Neuronal stem cell (in vitro differentiated cells): Measurements from ENCODE around the gene FMN2.

Source experiments
- DNase-seq: peaks from one replicate; pipeline ENCODE4 v3.0.0-alpha.2; 2013; ENCODE audit warnings: low spot score
- H2AFZ ChIP-seq: one replicate; pipeline ENCODE4 v1.6.1; 2013; ENCODE audit warnings: mild to moderate bottlenecking, low read length, inconsistent platforms
- H2AK5ac ChIP-seq: 2 replicates; pipeline ENCODE4 v1.6.1; 2013; ENCODE audit warnings: low read depth, mild to moderate bottlenecking, inconsistent platforms, low read length, moderate library complexity, mixed read lengths
- H2BK120ac ChIP-seq: 2 replicates; pipeline ENCODE4 v1.6.1; 2013; ENCODE audit warnings: low read depth, mild to moderate bottlenecking, inconsistent platforms, low read length, moderate library complexity, mixed read lengths
- H2BK12ac ChIP-seq: one replicate; pipeline ENCODE4 v1.6.1; 2013; ENCODE audit warnings: low read length, inconsistent platforms
- H2BK15ac ChIP-seq: 2 replicates; pipeline ENCODE4 v1.6.1; 2013; ENCODE audit warnings: mild to moderate bottlenecking, low read length, inconsistent platforms, mixed read lengths
- H2BK5ac ChIP-seq: one replicate; pipeline ENCODE4 v1.6.1; 2013; ENCODE audit warnings: inconsistent platforms, mild to moderate bottlenecking, low read length, moderate library complexity
- H3K14ac ChIP-seq: one replicate; pipeline ENCODE4 v1.6.1; 2013; ENCODE audit warnings: low read length, inconsistent platforms
- H3K18ac ChIP-seq: 2 replicates; pipeline ENCODE4 v1.6.1; 2013; ENCODE audit warnings: low read length, inconsistent platforms
- H3K23ac ChIP-seq: 2 replicates; pipeline ENCODE4 v1.6.1; 2013; ENCODE audit warnings: low read depth, mild to moderate bottlenecking, mixed read lengths, low read length, inconsistent platforms; ENCODE audit not compliant: poor library complexity
- H3K27ac ChIP-seq: replicated peaks from 3 replicates; pipeline ENCODE4 v1.5.1; 2013; ENCODE audit warnings: low read length, inconsistent platforms
- H3K27me3 ChIP-seq, 3 experiments: 2 replicates each; pipeline ENCODE4 v1.6.1; 2013; ENCODE audit warnings: low read length in 3 of 3, mild to moderate bottlenecking in 2 of 3, inconsistent platforms in 1 of 3, low read depth in 1 of 3, mixed read lengths in 1 of 3, moderate library complexity in 1 of 3; ENCODE audit not compliant: control insufficient read depth in 3 of 3, insufficient read depth in 3 of 3
- H3K36me3 ChIP-seq, 2 donors: replicated peaks in 1 of 2; 2 replicates each; pipeline ENCODE4 v1.6.1; 2013; ENCODE audit warnings: low read length in 2 of 2; ENCODE audit not compliant: control insufficient read depth in 2 of 2, insufficient read depth in 2 of 2
- H3K4ac ChIP-seq: 2 replicates; pipeline ENCODE4 v1.6.1; 2013; ENCODE audit warnings: inconsistent platforms, mild to moderate bottlenecking, low read length, moderate library complexity
- H3K4me1 ChIP-seq, 2 donors: 1 replicate in 1 of 2; 2 replicates in 1 of 2; pipeline ENCODE4 v1.6.1; 2013; ENCODE audit warnings: low read length in 2 of 2, low read depth in 1 of 2; ENCODE audit not compliant: control insufficient read depth in 2 of 2, insufficient read depth in 1 of 2
- H3K4me2 ChIP-seq: one replicate; pipeline ENCODE4 v1.6.1; 2013; ENCODE audit warnings: mild to moderate bottlenecking, low read length, inconsistent platforms; ENCODE audit not compliant: insufficient read depth, poor library complexity, severe bottlenecking
- H3K4me3 ChIP-seq, 2 donors: 2 replicates each; pipeline ENCODE4 v1.5.1; 2013; ENCODE audit warnings: low read length in 2 of 2, mild to moderate bottlenecking in 2 of 2, inconsistent platforms in 1 of 2, moderate library complexity in 1 of 2
- H3K79me1 ChIP-seq: one replicate; pipeline ENCODE4 v1.6.1; 2013; ENCODE audit warnings: low read depth, mild to moderate bottlenecking, inconsistent platforms, low read length, moderate library complexity
- H3K9ac ChIP-seq: one replicate; pipeline ENCODE4 v1.6.1; 2013; ENCODE audit warnings: mild to moderate bottlenecking, low read depth, low read length, inconsistent platforms; ENCODE audit not compliant: poor library complexity
- H3K9me3 ChIP-seq, 2 donors: replicated peaks in 1 of 2; 2 replicates each; pipeline versions ENCODE3 to v1.6.1; 2013; ENCODE audit warnings: low read length in 2 of 2, mild to moderate bottlenecking in 2 of 2, inconsistent platforms in 1 of 2, low read depth in 1 of 2, mixed read lengths in 1 of 2, moderate library complexity in 1 of 2; ENCODE audit not compliant: control insufficient read depth in 2 of 2, insufficient read depth in 1 of 2
- H4K8ac ChIP-seq: one replicate; pipeline ENCODE4 v1.6.1; 2013; ENCODE audit warnings: low read depth, mild to moderate bottlenecking, inconsistent platforms, low read length, moderate library complexity
- H4K91ac ChIP-seq: one replicate; pipeline ENCODE4 v1.6.1; 2013; ENCODE audit warnings: low read length, low read depth, mild to moderate bottlenecking, inconsistent platforms; ENCODE audit not compliant: poor library complexity
- WGBS, 2 donors: extraction: QIAGEN DNeasy Blood & Tissue Kit; methylation state at CpG; one replicate each; pipeline ENCODE4 v1.1.7; 2013; ENCODE audit warnings: missing lambda C conversion rate in 2 of 2, mixed read lengths in 1 of 2; ENCODE audit not compliant: insufficient read length in 2 of 2, insufficient replicate concordance in 1 of 2; ENCODE audit errors: extremely low coverage in 2 of 2; 5-methylcytosine and 5-hydroxymethylcytosine counted together

FMN2 gene

GRCh38 chr1:240342251-240342625, 250.6 kb downstream of the FMN2 start:
- Histone ChIP-seq H3K27me3 (no peaks in the 10 kb centered on the region), H3K4me1 (no peaks in the 10 kb centered on the region), H2BK12ac (no peak overlapping the region), H4K8ac (no peak overlapping the region), H2AK5ac (no peak overlapping the region), H3K18ac (no peak overlapping the region), H4K91ac (no peak overlapping the region), H3K4me3 (no peak overlapping the region), H2AFZ (no peak overlapping the region), H3K9ac (no peak overlapping the region), H3K4ac (no peak overlapping the region), H3K27ac (no peak overlapping the region), H3K4me2 (no peak overlapping the region), H3K36me3 (peaks cover 0 to 9% of the 10 kb centered on the region in 2 donors), H2BK120ac (no peak overlapping the region), H2BK5ac (no peak overlapping the region), H3K79me1 (no peaks in the 10 kb centered on the region), H3K9me3 (no peaks in the 10 kb centered on the region), H3K23ac (no peak overlapping the region), H2BK15ac (no peak overlapping the region), H3K14ac (no peak overlapping the region)
- no CpG with 5 or more reads among the region's 3 CpGs for WGBS, 2 donors
- DNase-seq, result no peak

GRCh38 chr1:240343045-240343444, 251.4 kb downstream of the FMN2 start:
- WGBS, 2 donors, result no CpG with 5 or more reads among the region's 2 CpGs
- H2AFZ ChIP-seq, result no peak overlapping the region
- no peak overlapping the region for H2BK12ac ChIP-seq
- H2BK5ac ChIP-seq, result no peak overlapping the region
- no peak overlapping the region for H2BK120ac ChIP-seq
- no peaks in the 10 kb centered on the region for H3K9me3 ChIP-seq
- peaks cover 0 to 9% of the 10 kb centered on the region in 2 donors for H3K36me3 ChIP-seq
- H2BK15ac ChIP-seq, result no peak overlapping the region
- DNase-seq, result no peak
- no peak overlapping the region for H4K91ac ChIP-seq
- H3K27me3 ChIP-seq, result no peaks in the 10 kb centered on the region
- no peak overlapping the region for H3K4ac ChIP-seq
- H3K9ac ChIP-seq, result no peak overlapping the region
- no peak overlapping the region for H3K4me3 ChIP-seq
- no peak overlapping the region for H3K14ac ChIP-seq
- H4K8ac ChIP-seq, result no peak overlapping the region
- no peak overlapping the region for H3K23ac ChIP-seq
- no peak overlapping the region for H3K18ac ChIP-seq
- H3K4me1 ChIP-seq, result no peaks in the 10 kb centered on the region
- H3K27ac ChIP-seq, result no peak overlapping the region
- no peaks in the 10 kb centered on the region for H3K79me1 ChIP-seq
- no peak overlapping the region for H2AK5ac ChIP-seq
- no peak overlapping the region for H3K4me2 ChIP-seq

- Histone ChIP-seq H3K4me2 (no peak overlapping the region), H2AFZ (no peak overlapping the region), H3K27me3 (no peaks in the 10 kb centered on the region), H3K14ac (no peak overlapping the region), H2BK15ac (no peak overlapping the region), H2BK12ac (no peak overlapping the region), H3K9me3 (no peaks in the 10 kb centered on the region), H3K23ac (no peak overlapping the region), H3K4me1 (no peaks in the 10 kb centered on the region), H4K91ac (no peak overlapping the region), H3K27ac (no peak overlapping the region), H3K79me1 (no peaks in the 10 kb centered on the region), H3K18ac (no peak overlapping the region), H2BK5ac (no peak overlapping the region), H2BK120ac (no peak overlapping the region), H3K4ac (no peak overlapping the region), H3K9ac (no peak overlapping the region), H3K36me3 (peaks cover 0 to 4% of the 10 kb centered on the region in 2 donors), H3K4me3 (no peak overlapping the region), H2AK5ac (no peak overlapping the region), H4K8ac (no peak overlapping the region)
- DNase-seq, result no peak
These were observed 252.3 kb downstream of the FMN2 start for GRCh38 chr1:240343966-240344365.

- DNase-seq, result no peak
- Histone ChIP-seq H2BK120ac (no peak overlapping the region), H4K8ac (no peak overlapping the region), H3K4me2 (no peak overlapping the region), H3K27me3 (no peaks in the 10 kb centered on the region), H4K91ac (no peak overlapping the region), H2BK5ac (no peak overlapping the region), H2AFZ (no peak overlapping the region), H2BK12ac (no peak overlapping the region), H3K36me3 (no peaks in the 10 kb centered on the region), H3K4me1 (no peaks in the 10 kb centered on the region), H3K79me1 (no peaks in the 10 kb centered on the region), H3K9ac (no peak overlapping the region), H2AK5ac (no peak overlapping the region), H3K14ac (no peak overlapping the region), H3K18ac (no peak overlapping the region), H3K27ac (no peak overlapping the region), H3K23ac (no peak overlapping the region), H3K4me3 (no peak overlapping the region), H2BK15ac (no peak overlapping the region), H3K4ac (no peak overlapping the region), H3K9me3 (no peaks in the 10 kb centered on the region)
These were observed 253.2 kb downstream of the FMN2 start for GRCh38 chr1:240344918-240345317.
